ENCODE data around the gene TARBP1.
"Not testable (repeated sequence)": the region's sequence is repeated elsewhere in the genome, so short reads cannot be mapped to it uniquely, and the experiment has no call there.

TARBP1 gene

GRCh38 chr1:234518876-234519275 lies 39.9 kb upstream of the TARBP1 start:
- no CpG with 5 or more reads among the region's 10 CpGs for WGBS, 2 donors (ENCODE audit: extremely low coverage in 2 of 2, insufficient read length in 2 of 2, insufficient replicate concordance in 1 of 2)
- peaks cover 0 to 1% of the 10 kb centered on the region in 2 donors for H3K9me3 ChIP-seq (replicated peaks in 1 of 2; ENCODE audit: control insufficient read depth in 2 of 2, insufficient read depth in 1 of 2, low read depth in 1 of 2, low read length in 2 of 2)
- no peak for DNase-seq (ENCODE audit: low spot score)

GRCh38 chr1:234518086-234518485 lies 39.1 kb upstream of the TARBP1 start:
- H3K79me1 ChIP-seq (ENCODE audit: low read depth, low read length); H4K91ac ChIP-seq (ENCODE audit: low read depth, low read length, poor library complexity); H3K14ac ChIP-seq (ENCODE audit: low read length); H2BK120ac ChIP-seq (ENCODE audit: low read depth, low read length); H2BK15ac ChIP-seq (ENCODE audit: low read length); H3K27ac ChIP-seq (replicated peaks; ENCODE audit: low read length); H3K9ac ChIP-seq (ENCODE audit: low read depth, low read length, poor library complexity); H4K8ac ChIP-seq (ENCODE audit: low read depth, low read length); H3K23ac ChIP-seq (ENCODE audit: low read depth, low read length, poor library complexity); H2BK12ac ChIP-seq (ENCODE audit: low read length); H3K27me3 ChIP-seq (ENCODE audit: control insufficient read depth in 3 of 3, insufficient read depth in 3 of 3, low read depth in 1 of 3, low read length in 3 of 3); H2AFZ ChIP-seq (ENCODE audit: low read length); H2AK5ac ChIP-seq (ENCODE audit: low read depth, low read length); H3K4me3 ChIP-seq (ENCODE audit: low read length in 2 of 2); H3K18ac ChIP-seq (ENCODE audit: low read length); H3K9me3 ChIP-seq (replicated peaks in 1 of 2; ENCODE audit: control insufficient read depth in 2 of 2, insufficient read depth in 1 of 2, low read depth in 1 of 2, low read length in 2 of 2); DNase-seq (ENCODE audit: low spot score); H3K36me3 ChIP-seq (replicated peaks in 1 of 2; ENCODE audit: control insufficient read depth in 2 of 2, insufficient read depth in 2 of 2, low read length in 2 of 2); H2BK5ac ChIP-seq (ENCODE audit: low read length); H3K4me2 ChIP-seq (ENCODE audit: insufficient read depth, low read length, poor library complexity, severe bottlenecking); H3K4ac ChIP-seq (ENCODE audit: low read length): not testable (repeated sequence)
- H3K4me1 ChIP-seq (ENCODE audit: control insufficient read depth in 2 of 2, insufficient read depth in 1 of 2, low read depth in 1 of 2, low read length in 2 of 2) = peaks cover 13 to 15% of the 10 kb centered on the region in 2 donors
- WGBS, 2 donors (ENCODE audit: extremely low coverage in 2 of 2, insufficient read length in 2 of 2, insufficient replicate concordance in 1 of 2) = no CpG with 5 or more reads among the region's 10 CpGs

More at GRCh38 chr1:234518876-234519275, 39.9 kb upstream of the TARBP1 start:
- no peak overlapping the region for H3K9ac ChIP-seq (ENCODE audit: low read depth, low read length, poor library complexity)
- H2BK12ac ChIP-seq (ENCODE audit: low read length) = no peak overlapping the region
- no peak overlapping the region for H3K4ac ChIP-seq (ENCODE audit: low read length)
- no peaks in the 10 kb centered on the region for H3K79me1 ChIP-seq (ENCODE audit: low read depth, low read length)
- no peak overlapping the region for H3K27ac ChIP-seq (replicated peaks; ENCODE audit: low read length)
- H2AFZ ChIP-seq (ENCODE audit: low read length) = peak overlapping the region; percentile 23
- peaks cover 16 to 17% of the 10 kb centered on the region in 2 donors for H3K4me1 ChIP-seq (ENCODE audit: control insufficient read depth in 2 of 2, insufficient read depth in 1 of 2, low read depth in 1 of 2, low read length in 2 of 2)
- H3K14ac ChIP-seq (ENCODE audit: low read length) = no peak overlapping the region
- no peaks in the 10 kb centered on the region for H3K36me3 ChIP-seq (replicated peaks in 1 of 2; ENCODE audit: control insufficient read depth in 2 of 2, insufficient read depth in 2 of 2, low read length in 2 of 2)
- H2AK5ac ChIP-seq (ENCODE audit: low read depth, low read length) = no peak overlapping the region
- H4K8ac ChIP-seq (ENCODE audit: low read depth, low read length) = no peak overlapping the region
- no peak overlapping the region for H3K4me2 ChIP-seq (ENCODE audit: insufficient read depth, low read length, poor library complexity, severe bottlenecking)
- peak overlapping the region; percentile 4 for H3K18ac ChIP-seq (ENCODE audit: low read length)
- peaks cover 0 to 2% (median 0%) of the 10 kb centered on the region in 3 experiments for H3K27me3 ChIP-seq (ENCODE audit: control insufficient read depth in 3 of 3, insufficient read depth in 3 of 3, low read depth in 1 of 3, low read length in 3 of 3)
- H3K4me3 ChIP-seq (ENCODE audit: low read length in 2 of 2) = peak overlapping the region in 1 of 2 donors; percentile 61
- no peak overlapping the region for H3K23ac ChIP-seq (ENCODE audit: low read depth, low read length, poor library complexity)
- no peak overlapping the region for H2BK15ac ChIP-seq (ENCODE audit: low read length)
- no peak overlapping the region for H2BK5ac ChIP-seq (ENCODE audit: low read length)
- H4K91ac ChIP-seq (ENCODE audit: low read depth, low read length, poor library complexity) = no peak overlapping the region
- no peak overlapping the region for H2BK120ac ChIP-seq (ENCODE audit: low read depth, low read length)

- H3K4me1 ChIP-seq (ENCODE audit: control insufficient read depth in 2 of 2, insufficient read depth in 1 of 2, low read depth in 1 of 2, low read length in 2 of 2) = peaks cover 6 to 8% of the 10 kb centered on the region in 2 donors
- no peak overlapping the region for H2AK5ac ChIP-seq (ENCODE audit: low read depth, low read length)
- no peak overlapping the region for H2BK12ac ChIP-seq (ENCODE audit: low read length)
- no peak overlapping the region for H2BK15ac ChIP-seq (ENCODE audit: low read length)
- H3K9ac ChIP-seq (ENCODE audit: low read depth, low read length, poor library complexity) = no peak overlapping the region
- WGBS, 2 donors (ENCODE audit: extremely low coverage in 2 of 2, insufficient read length in 2 of 2, insufficient replicate concordance in 1 of 2) = no CpG with 5 or more reads among the region's 9 CpGs
- H3K4me2 ChIP-seq (ENCODE audit: insufficient read depth, low read length, poor library complexity, severe bottlenecking) = no peak overlapping the region
- H3K9me3 ChIP-seq (replicated peaks in 1 of 2; ENCODE audit: control insufficient read depth in 2 of 2, insufficient read depth in 1 of 2, low read depth in 1 of 2, low read length in 2 of 2) = peaks cover 0 to 1% of the 10 kb centered on the region in 2 donors
- no peak for DNase-seq (ENCODE audit: low spot score)
- no peak overlapping the region for H3K4ac ChIP-seq (ENCODE audit: low read length)
- H3K27me3 ChIP-seq (ENCODE audit: control insufficient read depth in 3 of 3, insufficient read depth in 3 of 3, low read depth in 1 of 3, low read length in 3 of 3) = peaks cover 0 to 2% (median 0%) of the 10 kb centered on the region in 3 experiments
- no peak overlapping the region for H2BK120ac ChIP-seq (ENCODE audit: low read depth, low read length)
- H4K8ac ChIP-seq (ENCODE audit: low read depth, low read length) = no peak overlapping the region
- no peak overlapping the region for H4K91ac ChIP-seq (ENCODE audit: low read depth, low read length, poor library complexity)
- no peak overlapping the region for H2AFZ ChIP-seq (ENCODE audit: low read length)
- no peak overlapping the region for H3K18ac ChIP-seq (ENCODE audit: low read length)
- H3K4me3 ChIP-seq (ENCODE audit: low read length in 2 of 2) = no peak overlapping the region
- no peak overlapping the region for H3K27ac ChIP-seq (replicated peaks; ENCODE audit: low read length)
- H3K36me3 ChIP-seq (replicated peaks in 1 of 2; ENCODE audit: control insufficient read depth in 2 of 2, insufficient read depth in 2 of 2, low read length in 2 of 2) = no peaks in the 10 kb centered on the region
- H2BK5ac ChIP-seq (ENCODE audit: low read length) = no peak overlapping the region
- H3K14ac ChIP-seq (ENCODE audit: low read length) = no peak overlapping the region
- H3K79me1 ChIP-seq (ENCODE audit: low read depth, low read length) = no peaks in the 10 kb centered on the region
- H3K23ac ChIP-seq (ENCODE audit: low read depth, low read length, poor library complexity) = no peak overlapping the region
Measured at GRCh38 chr1:234517110-234517802, 38.3 kb upstream of the TARBP1 start.

GRCh38 chr1:234515821-234516241 lies 36.9 kb upstream of the TARBP1 start:
- no peak overlapping the region for H3K14ac ChIP-seq (ENCODE audit: low read length)
- no peak overlapping the region for H2BK12ac ChIP-seq (ENCODE audit: low read length)
- H3K4me1 ChIP-seq (ENCODE audit: control insufficient read depth in 2 of 2, insufficient read depth in 1 of 2, low read depth in 1 of 2, low read length in 2 of 2) = peaks cover 6% of the 10 kb centered on the region in 2 donors
- no peak overlapping the region for H3K4me3 ChIP-seq (ENCODE audit: low read length in 2 of 2)
- no peaks in the 10 kb centered on the region for H3K79me1 ChIP-seq (ENCODE audit: low read depth, low read length)
- no peak overlapping the region for H3K9ac ChIP-seq (ENCODE audit: low read depth, low read length, poor library complexity)
- no peak overlapping the region for H2BK5ac ChIP-seq (ENCODE audit: low read length)
- H3K4ac ChIP-seq (ENCODE audit: low read length) = no peak overlapping the region
- H3K27me3 ChIP-seq (ENCODE audit: control insufficient read depth in 3 of 3, insufficient read depth in 3 of 3, low read depth in 1 of 3, low read length in 3 of 3) = no peaks in the 10 kb centered on the region
- H4K8ac ChIP-seq (ENCODE audit: low read depth, low read length) = no peak overlapping the region
- no peak overlapping the region for H2BK15ac ChIP-seq (ENCODE audit: low read length)
- no CpG with 5 or more reads among the region's 3 CpGs for WGBS, 2 donors (ENCODE audit: extremely low coverage in 2 of 2, insufficient read length in 2 of 2, insufficient replicate concordance in 1 of 2)
- no peak overlapping the region for H3K4me2 ChIP-seq (ENCODE audit: insufficient read depth, low read length, poor library complexity, severe bottlenecking)
- H2AK5ac ChIP-seq (ENCODE audit: low read depth, low read length) = no peak overlapping the region
- peak overlapping the region; percentile 47 for H2AFZ ChIP-seq (ENCODE audit: low read length)
- H3K27ac ChIP-seq (replicated peaks; ENCODE audit: low read length) = no peak overlapping the region
- peaks cover 0 to 1% of the 10 kb centered on the region in 2 donors for H3K9me3 ChIP-seq (replicated peaks in 1 of 2; ENCODE audit: control insufficient read depth in 2 of 2, insufficient read depth in 1 of 2, low read depth in 1 of 2, low read length in 2 of 2)
- no peak overlapping the region for H3K18ac ChIP-seq (ENCODE audit: low read length)
- no peak overlapping the region for H4K91ac ChIP-seq (ENCODE audit: low read depth, low read length, poor library complexity)
- DNase-seq (ENCODE audit: low spot score) = no peak
- no peak overlapping the region for H2BK120ac ChIP-seq (ENCODE audit: low read depth, low read length)
- no peaks in the 10 kb centered on the region for H3K36me3 ChIP-seq (replicated peaks in 1 of 2; ENCODE audit: control insufficient read depth in 2 of 2, insufficient read depth in 2 of 2, low read length in 2 of 2)
- no peak overlapping the region for H3K23ac ChIP-seq (ENCODE audit: low read depth, low read length, poor library complexity)
